ENCODE measurements around the gene MT1H. TPM values are rescaled to one million over a fixed set of nuclear protein-coding genes. Genes with fewer than 3 reads are reported as not detected.

The MT1H gene
- total RNA-seq, 3 donors from 2014 or later, result 1.5 to 52.8 (median 9.4) TPM

DNA sequence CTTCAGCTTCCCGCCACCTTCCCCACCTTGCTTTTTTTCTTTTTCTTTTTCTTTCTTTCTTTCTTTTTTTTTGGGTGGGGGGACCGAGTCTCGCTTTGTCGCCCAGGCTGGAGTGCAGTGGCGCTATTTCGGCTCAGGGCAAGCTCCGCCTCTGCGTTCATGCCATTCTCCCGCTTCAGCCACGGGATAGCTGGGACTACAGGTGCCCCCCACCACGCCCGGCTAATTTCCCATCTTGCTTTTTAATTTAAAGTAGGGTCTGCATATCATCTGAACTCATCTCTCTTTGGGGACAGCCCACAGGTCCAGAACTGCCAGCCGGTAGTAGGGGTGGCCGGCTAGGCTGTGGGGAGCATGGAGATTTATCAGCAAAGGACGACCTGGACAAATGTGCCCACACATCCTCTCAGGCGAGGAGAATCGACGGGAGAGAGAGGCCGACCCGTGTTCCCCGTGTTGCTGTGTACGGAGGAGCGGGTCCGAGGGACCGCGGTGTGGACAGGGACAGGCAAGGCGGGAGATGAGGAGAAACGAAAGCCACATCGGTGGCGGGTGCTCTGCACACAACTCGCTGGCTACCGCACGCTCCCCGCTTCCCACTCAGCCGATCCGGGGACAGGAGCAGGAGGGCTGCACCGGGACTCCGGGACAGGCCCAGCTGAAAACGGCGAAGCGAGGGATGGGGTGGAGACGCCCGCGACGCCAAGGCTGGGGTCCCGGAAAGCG is 34.7 kb upstream of the MT1H start:
- Histone ChIP-seq H3K36me3 (ENCODE audit: low read depth) (no peaks in the 10 kb centered on the region), H3K4me1 (ENCODE audit: low read depth) (peaks cover 27% of the 10 kb centered on the region), H3K9me3 (no peaks in the 10 kb centered on the region), H3K4me3 (no peak overlapping the region)
- intact Hi-C loops (cut with DNase I, micrococcal nuclease), result no loop called here
- TF ChIP-seq, protein P1, sequence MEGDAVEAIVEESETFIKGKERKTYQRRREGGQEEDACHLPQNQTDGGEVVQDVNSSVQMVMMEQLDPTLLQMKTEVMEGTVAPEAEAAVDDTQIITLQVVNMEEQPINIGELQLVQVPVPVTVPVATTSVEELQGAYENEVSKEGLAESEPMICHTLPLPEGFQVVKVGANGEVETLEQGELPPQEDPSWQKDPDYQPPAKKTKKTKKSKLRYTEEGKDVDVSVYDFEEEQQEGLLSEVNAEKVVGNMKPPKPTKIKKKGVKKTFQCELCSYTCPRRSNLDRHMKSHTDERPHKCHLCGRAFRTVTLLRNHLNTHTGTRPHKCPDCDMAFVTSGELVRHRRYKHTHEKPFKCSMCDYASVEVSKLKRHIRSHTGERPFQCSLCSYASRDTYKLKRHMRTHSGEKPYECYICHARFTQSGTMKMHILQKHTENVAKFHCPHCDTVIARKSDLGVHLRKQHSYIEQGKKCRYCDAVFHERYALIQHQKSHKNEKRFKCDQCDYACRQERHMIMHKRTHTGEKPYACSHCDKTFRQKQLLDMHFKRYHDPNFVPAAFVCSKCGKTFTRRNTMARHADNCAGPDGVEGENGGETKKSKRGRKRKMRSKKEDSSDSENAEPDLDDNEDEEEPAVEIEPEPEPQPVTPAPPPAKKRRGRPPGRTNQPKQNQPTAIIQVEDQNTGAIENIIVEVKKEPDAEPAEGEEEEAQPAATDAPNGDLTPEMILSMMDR (IDR thresholded peaks at IDR 0.05), result no peak
- DNase-seq (no peak), ATAC-seq (no peak)

DNA sequence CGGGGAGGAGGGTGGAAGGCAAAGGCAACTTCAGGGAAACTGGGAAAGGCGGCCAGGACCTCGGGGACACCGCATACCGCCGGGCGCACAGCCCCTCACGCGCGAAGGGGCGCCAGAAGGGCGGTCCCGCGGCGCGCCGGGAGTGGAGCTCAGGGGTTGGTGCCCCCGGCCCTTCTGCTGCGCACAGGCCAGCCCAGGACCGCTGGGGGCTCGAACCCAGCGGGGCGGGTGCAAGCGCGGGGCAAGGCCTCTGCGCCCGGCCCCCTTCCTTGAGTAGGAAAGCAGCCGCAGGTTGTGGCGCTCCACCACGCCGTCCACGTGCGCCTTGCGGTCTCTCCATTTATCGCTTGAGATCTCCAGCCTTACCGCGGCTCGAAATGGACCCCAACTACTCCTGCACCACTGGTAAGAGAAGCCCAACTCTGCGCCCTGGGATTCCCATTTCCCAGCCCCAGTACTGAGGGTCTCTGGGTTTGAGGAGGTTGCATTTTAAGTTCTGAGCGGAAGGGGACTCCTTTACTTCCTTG is 34.1 kb upstream of the MT1H start:
- intact Hi-C loops (cut with DNase I, micrococcal nuclease), result no loop called here
- no peak overlapping the region for H3K4me3 ChIP-seq

DNA sequence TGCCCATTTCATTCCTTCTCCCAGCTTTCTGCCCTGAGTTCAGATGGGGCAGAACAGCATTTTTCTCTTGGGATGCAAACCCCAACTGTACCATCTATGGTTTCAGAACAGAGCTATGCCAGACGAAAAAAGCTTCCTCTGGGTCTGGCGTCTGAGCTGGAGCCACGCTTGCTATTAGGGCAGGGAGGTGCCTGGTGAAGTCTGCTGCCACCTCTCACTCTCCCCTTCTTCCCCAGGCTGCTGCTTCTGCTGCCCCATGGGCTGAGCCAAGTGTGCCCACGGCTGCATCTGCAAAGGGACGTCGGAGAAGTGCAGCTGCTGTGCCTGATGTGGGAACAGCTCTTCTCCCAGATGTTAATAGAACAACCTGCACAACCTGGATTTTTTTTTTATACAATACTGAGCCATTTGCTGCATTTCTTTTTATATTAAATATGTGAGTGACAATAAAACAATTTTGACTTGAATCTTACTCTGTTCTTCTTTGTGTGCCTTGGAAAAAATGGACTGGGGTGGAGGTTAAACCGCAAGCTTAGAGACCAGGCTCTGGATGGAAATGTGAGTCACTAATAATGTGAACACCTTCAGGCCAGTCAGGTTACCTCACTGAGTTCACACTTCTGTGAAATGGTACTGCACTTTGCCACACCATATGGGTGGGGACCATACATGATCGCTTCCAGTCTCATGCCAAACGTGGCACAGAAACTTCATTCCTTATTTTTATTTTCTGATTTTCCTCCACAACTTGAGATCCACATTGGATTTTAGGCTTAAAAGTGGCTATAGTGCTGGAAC is 32.8 kb upstream of the MT1H start:
- DNase-seq, result no peak
- no peak for ATAC-seq
- TF ChIP-seq, protein P1 (IDR thresholded peaks at IDR 0.05), result no peak
- Histone ChIP-seq H3K9me3 (no peaks in the 10 kb centered on the region), H3K4me1 (ENCODE audit: low read depth) (peaks cover 27% of the 10 kb centered on the region), H3K4me3 (no peak overlapping the region), H3K36me3 (ENCODE audit: low read depth) (no peaks in the 10 kb centered on the region)
- intact Hi-C loops (cut with DNase I, micrococcal nuclease), result no loop called here

More for the DNA sequence above, 34.1 kb upstream of the MT1H start:
- no peaks in the 10 kb centered on the region for H3K9me3 ChIP-seq
- TF ChIP-seq, protein P1 (IDR thresholded peaks at IDR 0.05), result no peak
- no peak for ATAC-seq
- no peak for DNase-seq
- H3K36me3 ChIP-seq (ENCODE audit: low read depth), result no peaks in the 10 kb centered on the region
- peaks cover 27% of the 10 kb centered on the region for H3K4me1 ChIP-seq (ENCODE audit: low read depth)

DNA sequence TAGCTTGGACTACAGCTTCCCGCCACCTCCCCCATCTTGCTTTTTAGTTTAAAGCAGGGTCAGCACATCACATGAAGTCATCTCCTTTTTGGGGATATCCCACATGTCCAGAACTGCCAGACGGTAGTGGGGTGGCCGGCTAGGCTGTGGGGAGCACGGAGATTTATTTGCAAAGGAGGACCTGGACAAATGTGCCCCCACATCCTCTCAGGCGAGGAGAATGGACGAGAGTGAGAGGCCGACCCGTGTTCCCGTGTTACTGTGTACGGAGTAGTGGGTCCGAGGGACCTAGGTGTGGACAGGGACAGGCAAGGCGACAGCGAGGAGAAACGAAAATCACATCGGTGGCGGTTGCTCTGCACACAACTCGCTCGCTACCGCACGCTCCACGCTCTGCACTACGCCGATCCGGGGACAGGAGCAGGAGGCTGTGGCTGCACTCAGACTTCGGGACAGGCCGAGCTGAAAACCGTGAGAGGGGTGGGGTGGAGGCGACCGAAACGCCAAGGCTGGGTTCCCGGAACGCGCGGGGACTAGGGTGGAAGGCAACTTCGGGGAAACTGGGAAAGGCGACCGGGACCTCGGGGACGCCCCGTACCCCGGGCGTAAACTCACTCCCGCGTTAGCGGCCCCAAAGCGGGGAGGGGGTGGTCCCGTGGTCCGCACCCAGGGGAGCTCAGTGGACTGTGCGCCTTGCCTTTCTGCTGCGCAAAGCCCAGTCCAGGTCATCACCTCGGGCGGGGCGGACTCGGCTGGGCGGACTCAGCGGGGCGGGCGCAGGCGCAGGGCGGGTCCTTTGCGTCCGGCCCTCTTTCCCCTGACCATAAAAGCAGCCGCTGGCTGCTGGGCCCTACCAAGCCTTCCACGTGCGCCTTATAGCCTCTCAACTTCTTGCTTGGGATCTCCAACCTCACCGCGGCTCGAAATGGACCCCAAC is 31.5 kb upstream of the MT1H start, which contains the start of gene MT1A:
TSS of gene MT1A (plus strand) at position 853 of the 937 bp plus-strand sequence. CDS start at position 926, 73 bp downstream.
- H3K4me1 ChIP-seq (ENCODE audit: low read depth), result peaks cover 18% of the 10 kb centered on the region
- peak; percentile 88 for ATAC-seq
- no peaks in the 10 kb centered on the region for H3K36me3 ChIP-seq (ENCODE audit: low read depth)

More for the DNA sequence above, 31.5 kb upstream of the MT1H start, which contains the start of gene MT1A:
- TF ChIP-seq, protein P1 (IDR thresholded peaks at IDR 0.05), result no peak
- no peak within 1 kb of the TSS for H3K4me3 ChIP-seq
- peak; percentile 87 to 89 (median 89) for DNase-seq
- intact Hi-C loops (cut with DNase I, micrococcal nuclease), result no loop called here
- no peaks in the 10 kb centered on the region for H3K9me3 ChIP-seq

Measured in mucosa of descending colon (tissue), 3 donors.